ENCODE measurements around the gene NCK1. TPM values are rescaled to one million over a fixed set of nuclear protein-coding genes. Genes with fewer than 3 reads are reported as not detected.
"Not testable (repeated sequence)": the region's sequence is repeated elsewhere in the genome, so short reads cannot be mapped to it uniquely, and the experiment has no call there.

Gene NCK1
- total RNA-seq, 1 donor from 2014 or later: 38.1 TPM

DNA sequence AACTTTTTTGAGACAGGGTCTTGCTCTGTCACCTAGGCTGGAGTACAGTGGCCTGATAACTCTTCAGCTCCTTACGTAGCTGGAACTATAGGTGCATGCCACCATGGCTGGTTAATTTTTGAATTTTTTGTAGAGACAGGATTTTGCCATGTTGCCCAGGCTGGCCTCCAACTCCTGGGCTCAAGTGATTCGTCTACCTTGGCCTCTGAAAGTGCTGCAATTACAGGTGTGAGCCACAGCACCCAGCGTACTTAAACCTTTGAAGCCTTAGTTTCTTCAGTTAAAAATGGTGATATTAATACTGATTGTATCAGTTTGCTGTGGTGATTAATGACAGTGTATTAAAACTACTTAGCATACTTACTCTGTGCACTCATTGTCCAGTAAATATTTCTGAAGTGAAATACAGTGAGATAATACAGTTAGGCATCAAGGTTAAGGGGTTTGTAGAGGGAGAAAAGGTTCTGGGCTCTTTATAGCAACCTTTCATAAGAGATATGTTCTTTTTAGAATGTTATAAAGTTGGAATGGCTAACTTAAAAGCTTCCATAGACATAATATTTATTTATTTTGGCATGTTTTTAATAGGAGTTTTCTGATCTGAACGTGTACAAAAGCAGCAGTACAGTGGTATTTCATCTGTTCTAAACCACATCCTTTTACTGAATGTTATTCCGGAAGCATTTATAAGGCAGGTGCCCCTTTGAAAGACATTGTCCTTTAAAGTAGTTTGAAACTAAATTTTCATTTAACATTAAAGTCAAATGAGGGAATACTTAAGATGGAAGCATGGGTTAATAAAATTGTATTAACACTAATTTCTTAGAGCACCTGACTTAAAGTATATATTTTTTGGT lies 23.6 kb downstream of the NCK1 start:
- TF ChIP-seq, protein P1, sequence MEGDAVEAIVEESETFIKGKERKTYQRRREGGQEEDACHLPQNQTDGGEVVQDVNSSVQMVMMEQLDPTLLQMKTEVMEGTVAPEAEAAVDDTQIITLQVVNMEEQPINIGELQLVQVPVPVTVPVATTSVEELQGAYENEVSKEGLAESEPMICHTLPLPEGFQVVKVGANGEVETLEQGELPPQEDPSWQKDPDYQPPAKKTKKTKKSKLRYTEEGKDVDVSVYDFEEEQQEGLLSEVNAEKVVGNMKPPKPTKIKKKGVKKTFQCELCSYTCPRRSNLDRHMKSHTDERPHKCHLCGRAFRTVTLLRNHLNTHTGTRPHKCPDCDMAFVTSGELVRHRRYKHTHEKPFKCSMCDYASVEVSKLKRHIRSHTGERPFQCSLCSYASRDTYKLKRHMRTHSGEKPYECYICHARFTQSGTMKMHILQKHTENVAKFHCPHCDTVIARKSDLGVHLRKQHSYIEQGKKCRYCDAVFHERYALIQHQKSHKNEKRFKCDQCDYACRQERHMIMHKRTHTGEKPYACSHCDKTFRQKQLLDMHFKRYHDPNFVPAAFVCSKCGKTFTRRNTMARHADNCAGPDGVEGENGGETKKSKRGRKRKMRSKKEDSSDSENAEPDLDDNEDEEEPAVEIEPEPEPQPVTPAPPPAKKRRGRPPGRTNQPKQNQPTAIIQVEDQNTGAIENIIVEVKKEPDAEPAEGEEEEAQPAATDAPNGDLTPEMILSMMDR (IDR thresholded peaks at IDR 0.05): no peak
- DNase-seq (ENCODE audit: low spot score): no peak
- H3K9me3 Mint-ChIP-seq (ENCODE audit: low read depth): no peaks in the 10 kb centered on the region
- no peak overlapping the region for H3K27ac Mint-ChIP-seq (ENCODE audit: unreplicated experiment)
- peaks cover 3% of the 10 kb centered on the region for H3K36me3 Mint-ChIP-seq (ENCODE audit: low read depth)
- H3K4me1 Mint-ChIP-seq (ENCODE audit: low read depth): peaks cover 19% of the 10 kb centered on the region
- H3K27me3 Mint-ChIP-seq (ENCODE audit: low read depth): no peaks in the 10 kb centered on the region
- no peak overlapping the region for H3K4me3 Mint-ChIP-seq (ENCODE audit: unreplicated experiment)

DNA sequence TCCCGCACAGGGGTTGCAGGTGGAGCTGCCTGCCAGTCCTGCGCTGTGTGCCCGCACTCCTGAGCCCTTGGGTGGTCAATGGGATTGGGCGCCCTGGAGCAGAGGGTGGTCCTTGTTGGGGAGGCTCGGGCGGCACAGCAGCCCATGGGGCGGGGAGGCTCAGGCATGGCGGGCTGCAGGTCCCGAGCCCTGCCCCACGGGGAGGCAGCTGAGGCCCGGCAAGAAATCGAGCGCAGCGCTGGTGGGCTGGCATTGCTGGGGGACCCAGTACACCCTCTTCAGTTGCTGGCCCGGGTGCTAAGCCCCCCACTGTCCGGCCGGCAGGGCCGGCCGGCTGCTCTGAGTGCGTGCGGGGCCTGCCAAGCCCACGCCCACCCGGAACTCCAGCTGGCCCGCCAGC lies 27.9 kb downstream of the NCK1 start:
- DNase-seq (ENCODE audit: low spot score): no peak
- Mint-ChIP-seq H3K4me3 (ENCODE audit: unreplicated experiment) (no peak overlapping the region), H3K27ac (ENCODE audit: unreplicated experiment) (no peak overlapping the region), H3K36me3 (ENCODE audit: low read depth) (peaks cover 6% of the 10 kb centered on the region), H3K27me3 (ENCODE audit: low read depth) (no peaks in the 10 kb centered on the region), H3K4me1 (ENCODE audit: low read depth) (peaks cover 17% of the 10 kb centered on the region), H3K9me3 (ENCODE audit: low read depth) (no peaks in the 10 kb centered on the region)
- TF ChIP-seq, protein P1 (IDR thresholded peaks at IDR 0.05): no peak

DNA sequence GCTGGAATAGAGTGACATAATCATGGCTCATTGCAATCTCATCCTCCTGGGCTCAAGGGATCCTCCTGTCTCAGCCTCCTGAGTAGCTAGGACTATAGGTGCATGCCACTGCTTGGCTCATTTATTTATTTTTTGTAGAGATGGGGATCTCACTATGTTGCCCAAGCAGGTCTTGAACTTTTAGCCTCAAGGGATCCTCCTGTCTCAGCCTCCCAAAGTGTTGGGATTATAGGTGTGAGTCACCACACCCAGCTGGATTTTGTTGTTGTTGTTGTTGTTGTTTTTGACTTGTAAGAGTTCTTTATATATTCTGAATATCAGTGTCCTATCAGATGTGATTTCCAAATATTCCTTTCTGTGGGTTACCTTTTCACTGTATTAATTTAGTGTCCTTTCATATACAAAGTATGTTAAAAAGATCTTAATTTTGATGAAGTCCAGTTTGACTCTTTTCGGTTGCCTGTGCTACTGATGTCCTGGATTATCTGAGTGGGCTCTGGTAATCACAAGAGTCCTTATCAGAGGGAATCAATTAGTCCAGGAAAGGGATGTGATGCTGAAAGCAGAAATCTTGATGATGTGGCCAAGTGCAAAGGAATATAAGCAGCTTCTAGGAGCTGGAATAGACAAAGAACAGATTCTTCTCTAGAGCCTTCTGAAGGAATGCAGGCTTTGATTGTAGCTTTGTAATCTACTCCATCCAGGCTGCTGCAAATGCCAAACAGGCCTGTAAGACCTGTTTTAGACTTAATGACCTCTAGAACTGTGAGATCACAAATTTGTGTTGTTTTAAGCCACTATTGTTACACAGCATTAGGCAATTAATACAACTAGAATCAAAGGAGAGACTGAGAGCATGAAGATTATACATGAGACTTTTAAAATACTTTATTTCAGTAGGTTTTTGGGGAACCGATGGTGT lies 30.2 kb downstream of the NCK1 start:
- Mint-ChIP-seq H3K9me3 (ENCODE audit: low read depth) (no peaks in the 10 kb centered on the region), H3K27ac (ENCODE audit: unreplicated experiment) (no peak overlapping the region), H3K4me1 (ENCODE audit: low read depth) (peaks cover 9% of the 10 kb centered on the region), H3K27me3 (ENCODE audit: low read depth) (no peaks in the 10 kb centered on the region), H3K36me3 (ENCODE audit: low read depth) (peaks cover 6% of the 10 kb centered on the region), H3K4me3 (ENCODE audit: unreplicated experiment) (no peak overlapping the region)
- TF ChIP-seq, protein P1 (IDR thresholded peaks at IDR 0.05): no peak
- DNase-seq (ENCODE audit: low spot score): no peak

DNA sequence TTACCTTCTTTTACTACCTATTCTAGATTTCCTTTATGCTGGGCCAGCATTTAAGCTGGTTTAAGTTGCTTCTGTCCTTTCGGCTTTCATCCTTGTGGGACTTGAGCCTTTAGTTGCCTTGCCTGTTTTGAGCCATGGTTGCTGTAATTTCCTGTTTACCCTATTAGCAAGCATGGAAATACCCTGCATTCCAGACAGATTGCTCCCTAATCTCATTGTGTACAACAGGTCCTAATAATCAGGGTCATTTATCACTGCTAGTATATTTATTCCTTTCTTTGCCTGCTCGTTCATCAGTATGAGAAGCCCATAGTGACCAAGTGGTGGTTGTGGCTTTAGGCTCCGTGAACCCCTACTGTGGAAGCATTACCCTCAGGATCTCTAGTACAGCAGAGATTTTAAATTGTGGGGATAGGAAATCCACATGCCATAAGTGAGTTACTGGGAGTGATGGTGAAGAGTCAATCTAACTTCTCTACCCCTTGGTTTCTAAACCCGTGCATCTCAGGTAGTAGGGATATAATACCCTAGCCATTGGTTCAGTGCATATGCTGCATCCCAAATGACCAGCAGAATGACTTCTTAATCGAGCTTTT lies 31.9 kb downstream of the NCK1 start:
- TF ChIP-seq, protein P1 (IDR thresholded peaks at IDR 0.05): no peak
- Mint-ChIP-seq H3K4me1 (ENCODE audit: low read depth) (peaks cover 15% of the 10 kb centered on the region), H3K4me3 (ENCODE audit: unreplicated experiment) (no peak overlapping the region), H3K9me3 (ENCODE audit: low read depth) (no peaks in the 10 kb centered on the region), H3K27ac (ENCODE audit: unreplicated experiment) (no peak overlapping the region), H3K27me3 (ENCODE audit: low read depth) (no peaks in the 10 kb centered on the region), H3K36me3 (ENCODE audit: low read depth) (peaks cover 4% of the 10 kb centered on the region)
- DNase-seq (ENCODE audit: low spot score): no peak

DNA sequence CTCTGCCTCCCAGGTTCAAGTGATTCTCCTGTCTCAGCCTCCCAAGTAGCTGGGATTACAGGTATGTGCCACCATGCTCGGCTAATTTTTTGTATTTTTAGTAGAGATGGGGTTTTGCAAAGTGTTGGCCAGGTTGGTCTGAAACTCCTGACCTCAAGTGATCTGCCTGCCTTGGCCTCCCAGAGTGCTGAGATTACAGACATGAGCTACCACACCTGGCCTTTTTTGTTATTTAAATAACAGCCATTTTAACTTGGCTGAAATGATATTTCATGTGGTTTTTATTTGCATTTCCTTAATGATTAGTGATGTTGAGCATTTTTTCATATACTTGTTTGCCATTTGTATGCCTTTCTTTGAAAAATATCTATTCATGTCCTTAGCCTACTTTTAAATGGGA lies 35.2 kb downstream of the NCK1 start:
- H3K4me1 Mint-ChIP-seq (ENCODE audit: low read depth): peaks cover 30% of the 10 kb centered on the region
- not testable (repeated sequence) for H3K27ac Mint-ChIP-seq (ENCODE audit: unreplicated experiment)

More for the DNA sequence above, 35.2 kb downstream of the NCK1 start:
- not testable (repeated sequence) for H3K27me3 Mint-ChIP-seq (ENCODE audit: low read depth); H3K36me3 Mint-ChIP-seq (ENCODE audit: low read depth); DNase-seq (ENCODE audit: low spot score); H3K4me3 Mint-ChIP-seq (ENCODE audit: unreplicated experiment)
- H3K9me3 Mint-ChIP-seq (ENCODE audit: low read depth): peaks cover 13% of the 10 kb centered on the region

Measured in chondrocyte (in vitro differentiated cells).